Activated naive CD8-positive, alpha-beta T cell (primary cell): Measurements from ENCODE around the gene CFLAR.

ENCODE experiments used
- H3K27ac Mint-ChIP-seq: one replicate; pipeline ENCODE4 v1.8.0; 2021; ENCODE audit warnings: mixed read lengths
- H3K27me3 Mint-ChIP-seq: one replicate; pipeline ENCODE4 v1.8.0; 2021; ENCODE audit warnings: mixed read lengths
- H3K36me3 Mint-ChIP-seq: one replicate; pipeline ENCODE4 v1.8.0; 2021; ENCODE audit warnings: mixed read lengths
- H3K4me1 Mint-ChIP-seq: one replicate; pipeline ENCODE4 v1.8.0; 2021; ENCODE audit warnings: low read depth, mixed read lengths
- H3K4me3 Mint-ChIP-seq: one replicate; pipeline ENCODE4 v1.8.0; 2021; ENCODE audit warnings: mild to moderate bottlenecking, mixed read lengths
- H3K9me3 Mint-ChIP-seq: one replicate; pipeline ENCODE4 v1.8.0; 2021; ENCODE audit warnings: low read depth, mixed read lengths

The CFLAR gene

DNA sequence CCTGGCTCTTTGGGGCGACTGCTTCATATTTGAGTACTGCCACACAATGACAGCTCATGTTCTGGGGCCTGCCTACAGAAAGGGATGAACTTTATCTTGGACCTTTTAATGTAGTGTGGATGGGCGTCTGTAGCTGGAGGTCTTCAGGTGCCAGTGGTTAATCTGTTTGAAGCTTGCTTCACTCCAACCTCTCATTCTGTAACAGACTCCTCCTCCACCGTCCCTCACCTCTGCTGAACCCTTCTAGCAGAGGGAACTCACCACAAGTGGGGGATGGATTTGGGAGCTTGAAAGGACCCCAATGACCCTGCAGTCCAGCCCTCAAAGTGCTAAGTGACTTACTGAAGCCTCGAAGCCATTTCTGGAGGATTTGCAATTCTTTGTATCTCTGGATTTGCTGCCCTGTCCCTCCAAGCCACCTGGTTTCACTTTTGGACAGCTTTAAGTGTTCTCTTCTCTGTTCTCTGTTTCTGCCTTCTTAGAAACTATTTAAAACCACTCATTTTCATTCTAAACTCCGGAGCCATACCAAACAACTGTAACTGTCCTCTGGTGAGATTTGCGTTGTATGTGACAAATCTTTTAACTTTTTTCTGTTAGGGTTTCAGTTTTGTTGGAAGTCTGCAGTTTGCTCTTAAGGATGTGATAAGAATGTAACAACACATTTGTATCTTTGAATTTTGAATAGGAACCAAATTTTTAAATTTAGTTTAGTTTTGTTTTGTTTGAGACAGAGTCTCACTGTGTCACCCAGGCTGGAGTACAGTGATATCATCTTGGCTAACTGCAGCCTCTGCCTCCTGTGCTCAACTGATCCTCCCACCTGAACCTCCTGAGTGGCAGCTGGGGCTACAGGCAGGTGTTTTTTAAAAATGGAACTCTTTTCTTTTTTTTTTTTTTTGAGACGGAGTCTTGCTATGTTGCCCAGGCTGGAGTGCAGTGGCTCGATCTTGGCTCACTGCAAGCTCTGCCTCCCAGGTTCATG lies 107.4 kb downstream of the CFLAR start:
- Mint-ChIP-seq H3K27me3 (no peaks in the 10 kb centered on the region), H3K4me1 (peaks cover 55% of the 10 kb centered on the region), H3K9me3 (no peaks in the 10 kb centered on the region), H3K4me3 (no peak overlapping the region), H3K27ac (peak overlapping the region; percentile 67), H3K36me3 (peaks cover 2% of the 10 kb centered on the region)
